H1 (cell line): ENCODE results near the gene NREP. TPM values are rescaled to one million over a fixed set of nuclear protein-coding genes. Genes with fewer than 3 reads are reported as not detected.

Source experiments
- CREB1 ChIP-seq: IDR thresholded peaks from 2 replicates; pipeline ENCODE4 v1.6.1; 2012; ENCODE audit warnings: inconsistent platforms
- EZH2 ChIP-seq: fragments of 200-600 bp; sonication (generic); IDR thresholded peaks from 2 replicates; pipeline ENCODE4 v1.7.1; 2012; ENCODE audit warnings: low read depth, mild to moderate bottlenecking, moderate library complexity, low read length, inconsistent platforms; ENCODE audit not compliant: severe bottlenecking
- HDAC2 ChIP-seq, 2 experiments: fragments of 300-600 bp in 1 of 2; sonication (generic) in 1 of 2; IDR thresholded peaks; 2 replicates each; pipeline ENCODE4 v1.6.1; 2011 to 2012; ENCODE audit warnings: low read depth in 2 of 2, low read length in 2 of 2, mild to moderate bottlenecking in 2 of 2, moderate library complexity in 2 of 2, borderline replicate concordance in 1 of 2, inconsistent platforms in 1 of 2
- RFX5 ChIP-seq: IDR thresholded peaks from 2 replicates; pipeline ENCODE4 v1.6.1; 2011; ENCODE audit warnings: low read depth, low read length, improper control_type of control experiment, borderline replicate concordance
- RNF2 ChIP-seq: fragments of 200-900, 300-1000 bp; sonication (generic); IDR thresholded peaks from 2 replicates; pipeline ENCODE4 v1.7.1; 2016; ENCODE audit warnings: borderline replicate concordance, low read depth, mild to moderate bottlenecking, antibody characterized with exemption, low read length; ENCODE audit not compliant: poor library complexity, severe bottlenecking; ENCODE audit errors: missing control alignments
- SIN3A ChIP-seq, 2 experiments: IDR thresholded peaks in 1 of 2; conservative IDR thresholded peaks in 1 of 2; 2 replicates each; pipeline ENCODE4 v1.6.1; 2011 to 2012; ENCODE audit warnings: low read length in 2 of 2, improper control_type of control experiment in 1 of 2, low read depth in 1 of 2, mild to moderate bottlenecking in 1 of 2
- SP1 ChIP-seq: IDR thresholded peaks from 2 replicates; pipeline ENCODE4 v1.6.1; 2011; ENCODE audit warnings: low read depth, low read length
- YY1 ChIP-seq: IDR thresholded peaks from 2 replicates; pipeline ENCODE4 v1.6.1; 2011; ENCODE audit warnings: low read depth, mild to moderate bottlenecking, low read length
- polyA plus RNA-seq, 7 experiments: library from polyadenylated mRNA; depleted of rRNA in 3 of 7; stranded (reverse) in 5 of 7; unstranded in 2 of 7; fragments of >200 nt in 5 of 7; fragments of 200-250 nt in 2 of 7; gene quantifications; 1 replicate in 5 of 7; 2 replicates in 1 of 7; 4 replicates in 1 of 7; pipeline versions ENCODE4 v1.2.1 to v1.2.3, GENCODE V29; 2011 to 2013; ENCODE audit warnings: missing spikeins in 2 of 7, mixed read lengths in 2 of 7
- total RNA-seq: library from RNA; stranded (reverse); fragmentation: NEBNext Ultra II Directional; extraction: Animal tissue kit (Norgen Biotek cat#: 25700); gene quantifications from 2 replicates; pipeline ENCODE4 v1.2.1, GENCODE V29; 2021

The NREP gene
- total and polyA plus RNA-seq, 2 of the 8 experiments (the other 6 are each of a cell fraction or from before 2014, with no cell fraction given), result 254 to 301 TPM

DNA sequence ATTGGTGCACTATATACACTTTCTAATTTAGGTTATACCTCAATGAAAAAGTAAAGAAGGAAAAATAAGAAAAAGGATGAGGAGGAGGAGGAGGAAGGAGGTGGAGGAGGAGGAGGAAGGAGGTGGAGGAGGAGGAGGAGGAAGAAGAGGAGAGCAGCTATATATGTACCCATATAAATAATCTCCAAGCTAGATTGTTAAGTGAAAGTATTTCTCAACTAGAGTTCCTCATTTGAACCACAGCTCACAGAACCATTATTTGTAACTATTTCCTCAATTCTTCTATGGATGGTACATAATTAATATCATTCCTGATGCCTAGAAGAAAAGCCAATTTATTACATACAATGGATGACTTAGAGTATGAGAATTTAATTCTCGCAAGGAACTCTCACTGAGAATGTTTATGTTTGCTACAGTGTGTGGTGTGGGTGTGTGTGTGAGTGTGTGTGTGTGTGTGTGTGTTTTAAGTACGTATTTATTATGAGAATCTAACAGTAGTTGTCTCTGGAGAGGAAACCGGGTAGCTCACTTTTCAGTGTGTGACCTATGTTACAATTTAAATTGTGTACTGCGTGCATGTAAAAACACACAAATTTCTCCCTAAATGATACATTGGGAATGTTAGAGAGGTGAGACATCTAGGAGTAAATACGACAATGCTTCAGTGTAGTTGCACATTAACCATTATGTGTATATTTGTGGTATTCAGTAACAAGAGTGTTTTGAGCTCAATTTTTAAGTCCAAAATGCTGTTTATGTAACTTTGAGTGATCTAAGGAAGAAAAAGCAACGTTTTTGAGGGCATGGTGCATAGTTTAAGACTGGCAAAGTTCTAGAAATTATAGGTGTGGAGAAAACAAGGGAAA, 20.2 kb upstream of the NREP start (continued):
- TF ChIP-seq HDAC2 (IDR thresholded peaks at IDR 0.05; ENCODE audit: borderline replicate concordance in 1 of 2, low read depth in 2 of 2, low read length in 2 of 2), result no peak
- no peak for TF ChIP-seq CREB1
- TF ChIP-seq SIN3A (conservative IDR thresholded peaks at IDR 0.05 in 1 of 2, IDR thresholded peaks at IDR 0.05 in 1 of 2; ENCODE audit: low read depth in 1 of 2, low read length in 2 of 2), result no peak
- TF ChIP-seq RFX5, result no peak
- no peak for TF ChIP-seq SP1
- TF ChIP-seq YY1, result no peak
- no peak for TF ChIP-seq RNF2
- no peak for TF ChIP-seq EZH2
- TF ChIP-seq, all 59 proteins: peak for 0
